WTC11 (cell line): ENCODE measurements around the gene KDM4C.

Source experiments
- CBFB ChIP-seq: sonication (generic); formaldehyde crosslinking; IDR thresholded peaks from 2 replicates; pipeline ENCODE4 v1.8.1; 2022; ENCODE audit warnings: mild to moderate bottlenecking, low read depth, missing genetic modification reagents
- CTCF ChIP-seq: fragments of 200-600 bp; IDR thresholded peaks from 2 replicates; pipeline ENCODE4 v1.8.0; 2022; ENCODE audit warnings: antibody characterized with exemption
- ELF4 ChIP-seq: sonication (generic); formaldehyde crosslinking; IDR thresholded peaks from 2 replicates; pipeline ENCODE4 v1.8.1; 2022; ENCODE audit warnings: low read depth, mild to moderate bottlenecking, moderate library complexity, missing genetic modification reagents
- ESRRA ChIP-seq: sonication (generic); formaldehyde crosslinking; IDR thresholded peaks from 2 replicates; pipeline ENCODE4 v1.8.1; 2022; ENCODE audit warnings: mild to moderate bottlenecking, missing genetic modification reagents, borderline replicate concordance
- ETV6 ChIP-seq: sonication (generic); formaldehyde crosslinking; IDR thresholded peaks from 2 replicates; pipeline ENCODE4 v1.8.1; 2022; ENCODE audit warnings: mild to moderate bottlenecking, missing genetic modification reagents
- MAX ChIP-seq: sonication (generic); formaldehyde crosslinking; IDR thresholded peaks from 2 replicates; pipeline ENCODE4 v1.8.0; 2022; ENCODE audit warnings: mild to moderate bottlenecking, missing genetic modification reagents
- SP1 ChIP-seq: sonication (generic); formaldehyde crosslinking; conservative IDR thresholded peaks from 2 replicates; pipeline ENCODE4 v1.8.1; 2022; ENCODE audit warnings: missing genetic modification reagents
- USF2 ChIP-seq: sonication (generic); formaldehyde crosslinking; IDR thresholded peaks from 2 replicates; pipeline ENCODE4 v1.8.1; 2023; ENCODE audit warnings: mild to moderate bottlenecking, missing genetic modification reagents, moderate library complexity
- ZNF121 ChIP-seq: sonication (generic); formaldehyde crosslinking; IDR thresholded peaks from 2 replicates; pipeline ENCODE4 v1.8.0; 2023; ENCODE audit warnings: missing genetic modification reagents
- ZNF232 ChIP-seq: sonication (generic); formaldehyde crosslinking; IDR thresholded peaks from 2 replicates; pipeline ENCODE4 v1.8.0; 2022; ENCODE audit warnings: mild to moderate bottlenecking, missing genetic modification reagents
- ZNF263 ChIP-seq: sonication (generic); formaldehyde crosslinking; IDR thresholded peaks from 2 replicates; pipeline ENCODE4 v1.8.1; 2022; ENCODE audit warnings: low read depth, mild to moderate bottlenecking, moderate library complexity, missing genetic modification reagents
- ZNF423 ChIP-seq: fragments of 250-450 bp; sonication (Bioruptor Pico); IDR thresholded peaks from 2 replicates; pipeline ENCODE4 v2.1.2; 2022; ENCODE audit warnings: mild to moderate bottlenecking, moderate library complexity
- ZNF512 ChIP-seq: sonication (generic); formaldehyde crosslinking; IDR thresholded peaks from 2 replicates; pipeline ENCODE4 v1.8.1; 2022; ENCODE audit warnings: missing genetic modification reagents, borderline replicate concordance

GRCh38 chr9:6902423-6902822 lies 144.7 kb downstream of the KDM4C start:
- TF ChIP-seq MAX (no peak), SP1 (no peak), CTCF (no peak), CBFB (CRISPR knock-in tag) (no peak), ZNF423 (CRISPR knock-in tag) (no peak), ETV6 (no peak), ZNF232 (no peak), ELF4 (CRISPR knock-in tag) (no peak), ZNF263 (CRISPR knock-in tag) (no peak), ZNF512 (no peak), ZNF121 (CRISPR knock-in tag) (no peak), USF2 (CRISPR knock-in tag) (no peak), ESRRA (CRISPR knock-in tag) (no peak)
